K562 (cell line): ENCODE data around the gene SLC3A2. TPM values are rescaled to one million over a fixed set of nuclear protein-coding genes. Genes with fewer than 3 reads are reported as not detected.

Source experiments
- ARNT ChIP-seq, 2 experiments: fragments of 450-650 bp; IDR thresholded peaks; 2 replicates each; pipeline ENCODE4 v1.6.1; 2016; ENCODE audit warnings: mild to moderate bottlenecking in 1 of 2
- BMI1 ChIP-seq: fragments of 150-350 bp; IDR thresholded peaks from 2 replicates; pipeline ENCODE4 v1.6.1; 2014; ENCODE audit warnings: low read length
- CHCHD3 ChIP-seq: fragments of 250-450 bp; sonication (Bioruptor Pico); IDR thresholded peaks from 2 replicates; pipeline ENCODE4 v2.1.2; 2022; ENCODE audit warnings: mild to moderate bottlenecking
- ETV1 ChIP-seq: fragments of 450-650 bp; conservative IDR thresholded peaks from 2 replicates; pipeline ENCODE4 v1.6.1; 2016; ENCODE audit warnings: missing genetic modification characterization, control low read depth, low read depth, missing compliant biosample characterization
- GTF3C2 ChIP-seq: IDR thresholded peaks from 3 replicates; pipeline ENCODE4 v1.6.1; 2011; ENCODE audit warnings: borderline replicate concordance, mild to moderate bottlenecking, moderate library complexity; ENCODE audit not compliant: insufficient read length; ENCODE audit errors: extremely low read depth
- KLF16 ChIP-seq: IDR thresholded peaks from 2 replicates; pipeline ENCODE4 v1.6.1; 2016; ENCODE audit warnings: antibody characterized with exemption
- L3MBTL2 ChIP-seq: fragments of 450-650 bp; IDR thresholded peaks from 2 replicates; pipeline ENCODE4 v1.6.1; 2016; ENCODE audit warnings: mild to moderate bottlenecking, moderate library complexity
- MEF2A ChIP-seq: IDR thresholded peaks from 2 replicates; pipeline ENCODE4 v1.6.1; 2011; ENCODE audit warnings: low read depth, mild to moderate bottlenecking, low read length, moderate library complexity; ENCODE audit not compliant: control insufficient read depth
- MTA3 ChIP-seq: fragments of 450-650 bp; formaldehyde crosslinking; IDR thresholded peaks from 2 replicates; pipeline ENCODE4 v1.6.1; 2017; ENCODE audit warnings: mild to moderate bottlenecking, borderline replicate concordance
- NR2C2 ChIP-seq, 2 experiments: fragments of 200-800 bp in 1 of 2; sonication (Bioruptor generic) in 1 of 2; sonication (generic) in 1 of 2; formaldehyde crosslinking in 1 of 2; IDR thresholded peaks; 2 replicates each; pipeline versions ENCODE4 v1.6.1 to v1.8.0; 2016 to 2022; ENCODE audit warnings: mild to moderate bottlenecking in 1 of 2, missing compliant biosample characterization in 1 of 2, missing genetic modification characterization in 1 of 2, missing genetic modification reagents in 1 of 2
- SIX5 ChIP-seq, 2 experiments: IDR thresholded peaks; 2 replicates each; pipeline ENCODE4 v1.6.1; 2011; ENCODE audit warnings: low read length in 2 of 2, borderline replicate concordance in 1 of 2, low read depth in 1 of 2, mild to moderate bottlenecking in 1 of 2, moderate library complexity in 1 of 2; ENCODE audit not compliant: insufficient read depth in 1 of 2
- TEAD4 ChIP-seq, 2 experiments: sonication (generic) in 1 of 2; formaldehyde crosslinking in 1 of 2; IDR thresholded peaks; 2 replicates each; pipeline versions ENCODE4 v1.6.1 to v1.8.0; 2012 to 2022; ENCODE audit warnings: borderline replicate concordance in 1 of 2, inconsistent platforms in 1 of 2, low read length in 1 of 2, mild to moderate bottlenecking in 1 of 2, missing genetic modification reagents in 1 of 2
- THRAP3 ChIP-seq: fragments of 450-650 bp; IDR thresholded peaks from 2 replicates; pipeline ENCODE4 v1.6.1; 2016; ENCODE audit warnings: mild to moderate bottlenecking, inconsistent platforms, borderline replicate concordance
- ZBTB1 ChIP-seq: sonication (generic); formaldehyde crosslinking; IDR thresholded peaks from 2 replicates; pipeline ENCODE4 v1.8.1; 2023; ENCODE audit warnings: missing genetic modification reagents, low read depth, mild to moderate bottlenecking, borderline replicate concordance
- ZBTB12 ChIP-seq: fragments of 250-450 bp; sonication (Bioruptor Pico); IDR thresholded peaks from 2 replicates; pipeline ENCODE4 v1.4.0; 2020
- ZFP30 ChIP-seq: fragments of 250-450 bp; sonication (Bioruptor Pico); IDR thresholded peaks from 2 replicates; pipeline ENCODE4 v1.8.0; 2022; ENCODE audit warnings: moderate library complexity, mild to moderate bottlenecking, inconsistent platforms, borderline replicate concordance
- ZNF384 ChIP-seq: IDR thresholded peaks from 2 replicates; pipeline ENCODE4 v1.6.1; 2012; ENCODE audit warnings: low read depth, low read length, improper control_type of control experiment
- ZNF592 ChIP-seq: fragments of 450-650 bp; IDR thresholded peaks from 2 replicates; pipeline ENCODE4 v1.6.1; 2017; ENCODE audit warnings: antibody characterized with exemption, mild to moderate bottlenecking
- polyA plus RNA-seq, 8 experiments: library from polyadenylated mRNA; depleted of rRNA in 4 of 8; stranded (reverse) in 5 of 8; unstranded in 3 of 8; fragments of >200 nt; fragmentation: Nextera tagmentation in 2 of 8; fragmentation: Illumina TruSeq in 1 of 8; extraction: Ambion mirVana in 2 of 8; extraction: Trizol in 1 of 8; gene quantifications; 2 replicates each; pipeline versions ENCODE4 v1.2.1 to v1.2.3, GENCODE V29; 2011 to 2014; ENCODE audit warnings: inconsistent platforms in 1 of 8, missing spikeins in 1 of 8
- total RNA-seq, 7 experiments: library from RNA; depleted of rRNA in 6 of 7; stranded (reverse); fragments of >200 nt in 6 of 7; fragmentation: Illumina TruSeq in 2 of 7; extraction: Trizol in 2 of 7; gene quantifications; 2 replicates each; pipeline versions ENCODE4 v1.2.1 to v1.2.3, GENCODE V29; 2011 to 2021; ENCODE audit warnings: low replicate concordance in 1 of 7

Gene SLC3A2
- total and polyA plus RNA-seq, 9 of the 15 experiments (the other 6 are each of a cell fraction or from before 2014, with no cell fraction given): 20.0 to 296 (median 214) TPM

GRCh38 chr11:62841361-62842170 lies 39.1 kb upstream of the SLC3A2 start (continued):
- TF ChIP-seq ZBTB12 (CRISPR knock-in tag) (peak; percentile 79), CHCHD3 (peak; percentile 100), SIX5 (IDR thresholded peaks at IDR 0.05; ENCODE audit: borderline replicate concordance in 1 of 2, insufficient read depth in 1 of 2, low read depth in 1 of 2, low read length in 2 of 2) (peak; percentile 32 to 39; a peak in 1 of 4 replicates), ZBTB1 (CRISPR knock-in tag) (peak; percentile 69; the same call in 1 of the 2 replicates), MTA3 (peak; percentile 99), NR2C2 (CRISPR knock-in tag; IDR thresholded peaks at IDR 0.05) (peak; percentile 89), NR2C2 (tag; IDR thresholded peaks at IDR 0.05) (peak; percentile 81; the same call in 1 of the 2 replicates), KLF16 (peak; percentile 65), ARNT (IDR thresholded peaks at IDR 0.05) (peak; percentile 97 to 99), ZNF384 (0 out of 2 replicates have a peak, but pooled peaks have one; percentile 5), ZNF592 (no peak; the same call in none of the 2 replicates), MEF2A (peak; percentile 82), GTF3C2 (no peak), ETV1 (peak; percentile 89), L3MBTL2 (peak; percentile 81), ZFP30 (CRISPR knock-in tag) (peak; percentile 100; the same call in 1 of the 2 replicates), TEAD4 (IDR thresholded peaks at IDR 0.05; ENCODE audit: low read length) (peak; percentile 95), TEAD4 (CRISPR knock-in tag; IDR thresholded peaks at IDR 0.05; ENCODE audit: borderline replicate concordance) (no peak), BMI1 (no peak), THRAP3 (peak; percentile 99)
